Activated T-helper 1 cell treated with anti-CD3 and anti-CD28 coated beads, Interleukin-12 subunit alpha, Interleukin-12 subunit beta, Interleukin-2, Interleukin-4 antibody, amounts not matched to agents 30 ng/mL and 10 ng/mL and 1 ng/mL, durations not matched to agents 14 hours and 24 hours and 36 hours (primary cell): ENCODE results near the gene ADH7. TPM values are rescaled to one million over a fixed set of nuclear protein-coding genes. Genes with fewer than 3 reads are reported as not detected.
"Not testable (repeated sequence)": the region's sequence is repeated elsewhere in the genome, so short reads cannot be mapped to it uniquely, and the experiment has no call there.

Experiments used
- DNase-seq: peaks from one replicate; pipeline ENCODE4 v3.0.0; 2021; ENCODE audit warnings: low spot score
- H3K27ac Mint-ChIP-seq: one replicate; pipeline ENCODE4 v1.8.0; 2021; ENCODE audit warnings: mild to moderate bottlenecking, mixed read lengths
- H3K27me3 Mint-ChIP-seq: one replicate; pipeline ENCODE4 v1.8.0; 2022; ENCODE audit warnings: mild to moderate bottlenecking, moderate library complexity, mixed read lengths; ENCODE audit not compliant: insufficient read depth
- H3K36me3 Mint-ChIP-seq: one replicate; pipeline ENCODE4 v1.8.0; 2021; ENCODE audit warnings: low read depth, mixed read lengths
- H3K4me1 Mint-ChIP-seq: one replicate; pipeline ENCODE4 v1.8.0; 2021; ENCODE audit warnings: low read depth, mixed read lengths
- H3K4me3 Mint-ChIP-seq: one replicate; pipeline ENCODE4 v1.8.0; 2021; ENCODE audit warnings: mild to moderate bottlenecking, moderate library complexity, mixed read lengths
- H3K9me3 Mint-ChIP-seq: one replicate; pipeline ENCODE4 v1.8.0; 2021; ENCODE audit warnings: mixed read lengths
- intact Hi-C: fragments of 100-400 bp; cut with micrococcal nuclease; formaldehyde crosslinking; loops from one replicate; pipeline ENCODE4 v1.15.1; 2024
- total RNA-seq: library from RNA; stranded (reverse); gene quantifications from 2 replicates; pipeline ENCODE4 v1.2.3, GENCODE V29; 2022

Gene ADH7
- total RNA-seq, 1 donor from 2014 or later: not detected

GRCh38 chr4:99389606-99390005, 45.5 kb downstream of the ADH7 start:
- DNase-seq: no peak
- H3K9me3 Mint-ChIP-seq: no peaks in the 10 kb centered on the region
- H3K36me3 Mint-ChIP-seq: no peaks in the 10 kb centered on the region
- peaks cover 4% of the 10 kb centered on the region for H3K27me3 Mint-ChIP-seq
- intact Hi-C loops: no loop called here
- no peak overlapping the region for H3K4me3 Mint-ChIP-seq
- H3K4me1 Mint-ChIP-seq: no peaks in the 10 kb centered on the region
- H3K27ac Mint-ChIP-seq: no peak overlapping the region

GRCh38 chr4:99383833-99384392, 51.2 kb downstream of the ADH7 start:
- Mint-ChIP-seq H3K4me3 (no peak overlapping the region), H3K27ac (no peak overlapping the region), H3K4me1 (no peaks in the 10 kb centered on the region), H3K36me3 (no peaks in the 10 kb centered on the region), H3K9me3 (no peaks in the 10 kb centered on the region), H3K27me3 (peaks cover 5% of the 10 kb centered on the region)
- DNase-seq: no peak
- intact Hi-C loops: no loop called here

GRCh38 chr4:99383399-99383798, 51.7 kb downstream of the ADH7 start:
- DNase-seq: no peak
- Mint-ChIP-seq H3K36me3 (no peaks in the 10 kb centered on the region), H3K4me1 (no peaks in the 10 kb centered on the region), H3K4me3 (no peak overlapping the region), H3K9me3 (no peaks in the 10 kb centered on the region), H3K27ac (no peak overlapping the region), H3K27me3 (peaks cover 5% of the 10 kb centered on the region)
- intact Hi-C loops: no loop called here

- Mint-ChIP-seq H3K36me3 (no peaks in the 10 kb centered on the region), H3K27me3 (peaks cover 3% of the 10 kb centered on the region), H3K4me1 (no peaks in the 10 kb centered on the region), H3K27ac (no peak overlapping the region), H3K9me3 (no peaks in the 10 kb centered on the region), H3K4me3 (no peak overlapping the region)
- DNase-seq: no peak
- intact Hi-C loops: no loop called here
Measured at GRCh38 chr4:99382745-99383360, 52.3 kb downstream of the ADH7 start.

- intact Hi-C loops: no loop called here
- H3K9me3 Mint-ChIP-seq: no peaks in the 10 kb centered on the region
- H3K36me3 Mint-ChIP-seq: no peaks in the 10 kb centered on the region
- no peaks in the 10 kb centered on the region for H3K4me1 Mint-ChIP-seq
- H3K27me3 Mint-ChIP-seq: peaks cover 3% of the 10 kb centered on the region
- H3K27ac Mint-ChIP-seq: no peak overlapping the region
- no peak overlapping the region for H3K4me3 Mint-ChIP-seq
- DNase-seq: no peak
Measured at GRCh38 chr4:99381588-99382175, 53.5 kb downstream of the ADH7 start.

GRCh38 chr4:99379571-99379970, 55.6 kb downstream of the ADH7 start:
- H3K36me3 Mint-ChIP-seq: no peaks in the 10 kb centered on the region
- no peaks in the 10 kb centered on the region for H3K4me1 Mint-ChIP-seq
- intact Hi-C loops: no loop called here
- H3K4me3 Mint-ChIP-seq: no peak overlapping the region
- peaks cover 3% of the 10 kb centered on the region for H3K9me3 Mint-ChIP-seq
- no peak overlapping the region for H3K27ac Mint-ChIP-seq
- DNase-seq: no peak
- peaks cover 1% of the 10 kb centered on the region for H3K27me3 Mint-ChIP-seq

- Mint-ChIP-seq H3K4me1 (no peaks in the 10 kb centered on the region), H3K27ac (no peak overlapping the region), H3K36me3 (no peaks in the 10 kb centered on the region), H3K4me3 (no peak overlapping the region), H3K9me3 (peaks cover 3% of the 10 kb centered on the region), H3K27me3 (peaks cover 1% of the 10 kb centered on the region)
- DNase-seq: no peak
- intact Hi-C loops: no loop called here
Measured at GRCh38 chr4:99378876-99379275, 56.3 kb downstream of the ADH7 start.

- intact Hi-C loops, H3K36me3 Mint-ChIP-seq, H3K27ac Mint-ChIP-seq, DNase-seq, H3K27me3 Mint-ChIP-seq, H3K4me3 Mint-ChIP-seq, H3K9me3 Mint-ChIP-seq, H3K4me1 Mint-ChIP-seq: not testable (repeated sequence)
Measured at GRCh38 chr4:99377341-99377740, 57.8 kb downstream of the ADH7 start.

GRCh38 chr4:99372464-99372863, 62.7 kb downstream of the ADH7 start:
- DNase-seq, H3K4me3 Mint-ChIP-seq, H3K9me3 Mint-ChIP-seq, H3K27ac Mint-ChIP-seq, intact Hi-C loops, H3K27me3 Mint-ChIP-seq, H3K36me3 Mint-ChIP-seq, H3K4me1 Mint-ChIP-seq: not testable (repeated sequence)

- DNase-seq, H3K4me1 Mint-ChIP-seq, H3K9me3 Mint-ChIP-seq, H3K36me3 Mint-ChIP-seq, intact Hi-C loops, H3K4me3 Mint-ChIP-seq, H3K27ac Mint-ChIP-seq, H3K27me3 Mint-ChIP-seq: not testable (repeated sequence)
Measured at GRCh38 chr4:99367817-99368216, 67.3 kb downstream of the ADH7 start.

- Mint-ChIP-seq H3K4me1 (no peaks in the 10 kb centered on the region), H3K27ac (no peak overlapping the region), H3K27me3 (peaks cover 6% of the 10 kb centered on the region), H3K36me3 (no peaks in the 10 kb centered on the region), H3K4me3 (no peak overlapping the region), H3K9me3 (no peaks in the 10 kb centered on the region)
- DNase-seq: no peak
- intact Hi-C loops: no loop called here
Measured at GRCh38 chr4:99366491-99366890, 68.7 kb downstream of the ADH7 start.

GRCh38 chr4:99362768-99363167, 72.4 kb downstream of the ADH7 start:
- intact Hi-C loops: no loop called here
- no peak overlapping the region for H3K27ac Mint-ChIP-seq
- H3K9me3 Mint-ChIP-seq: no peaks in the 10 kb centered on the region
- no peaks in the 10 kb centered on the region for H3K4me1 Mint-ChIP-seq
- no peak overlapping the region for H3K4me3 Mint-ChIP-seq
- H3K27me3 Mint-ChIP-seq: peaks cover 2% of the 10 kb centered on the region
- DNase-seq: no peak
- H3K36me3 Mint-ChIP-seq: no peaks in the 10 kb centered on the region
